Tibial artery (tissue), 4 donors: ENCODE data around the gene THEM5.
A peak's percentile ranks its signal among the peaks of the same experiment; 100 is the strongest.
"Not testable (repeated sequence)": the region's sequence is repeated elsewhere in the genome, so short reads cannot be mapped to it uniquely, and the experiment has no call there.

Source experiments
- DNase-seq, 2 donors: peaks; one replicate each; pipeline ENCODE4 v3.0.0-alpha.2; 2019
- H3K27ac ChIP-seq, 2 donors: fragments of 200-600 bp; sonication (generic) in 1 of 2; 1 replicate in 1 of 2; 2 replicates in 1 of 2; pipeline ENCODE4 v1.5.1; 2018 to 2019; ENCODE audit warnings: mild to moderate bottlenecking in 1 of 2
- H3K27me3 ChIP-seq, 2 donors: fragments of 200-600 bp; sonication (generic) in 1 of 2; one replicate each; pipeline versions ENCODE4 v1.5.1 to v1.6.0; 2016 to 2019
- H3K36me3 ChIP-seq, 3 donors: fragments of 200-600 bp; sonication (generic) in 2 of 3; one replicate each; pipeline ENCODE4 v1.5.1; 2016 to 2019; ENCODE audit warnings: mild to moderate bottlenecking in 2 of 3
- H3K4me1 ChIP-seq, 4 donors: fragments of 200-600 bp; sonication (generic) in 2 of 4; 1 replicate in 3 of 4; 2 replicates in 1 of 4; pipeline ENCODE4 v1.5.1; 2016 to 2019
- H3K4me3 ChIP-seq, 2 donors: fragments of 200-600 bp; sonication (generic) in 1 of 2; 1 replicate in 1 of 2; 2 replicates in 1 of 2; pipeline ENCODE4 v1.5.1; 2018 to 2019; ENCODE audit warnings: mild to moderate bottlenecking in 2 of 2
- H3K9me3 ChIP-seq, 3 donors: fragments of 200-600 bp; sonication (generic) in 1 of 3; one replicate each; pipeline ENCODE4 v1.5.1; 2016 to 2019
- CTCF ChIP-seq, 2 experiments: fragments of 200-600 bp in 1 of 2; fragments of 450-650 bp in 1 of 2; IDR thresholded peaks; one replicate each; pipeline ENCODE4 v1.5.1; 2017 to 2019; ENCODE audit warnings: antibody characterized with exemption in 2 of 2, mild to moderate bottlenecking in 1 of 2, moderate library complexity in 1 of 2
- intact Hi-C: fragments of 100-400 bp; cut with DNase I; formaldehyde crosslinking; loops from one replicate; pipeline ENCODE4 v1.15.0; 2023; ENCODE audit warnings: low total_unique reads

THEM5 gene

GRCh38 chr1:151892190-151892589, 38.7 kb upstream of the THEM5 start:
- H3K36me3 ChIP-seq, result peaks cover 38 to 71% (median 41%) of the 10 kb centered on the region in 3 donors
- intact Hi-C loops, result no loop called here
- no peak for DNase-seq
- no peak for TF ChIP-seq CTCF (IDR thresholded peaks at IDR 0.05)
- H3K4me3 ChIP-seq, result no peak overlapping the region
- H3K27ac ChIP-seq, result no peak overlapping the region
- H3K9me3 ChIP-seq, result no peaks in the 10 kb centered on the region
- H3K4me1 ChIP-seq, result no peaks in the 10 kb centered on the region
- H3K27me3 ChIP-seq, result no peaks in the 10 kb centered on the region

GRCh38 chr1:151891512-151891911, 38.0 kb upstream of the THEM5 start:
- H3K4me3 ChIP-seq, result no peak overlapping the region
- DNase-seq, result no peak
- no peaks in the 10 kb centered on the region for H3K27me3 ChIP-seq
- no peak overlapping the region for H3K27ac ChIP-seq
- TF ChIP-seq CTCF (IDR thresholded peaks at IDR 0.05), result no peak
- no peaks in the 10 kb centered on the region for H3K4me1 ChIP-seq
- intact Hi-C loops, result no loop called here
- no peaks in the 10 kb centered on the region for H3K9me3 ChIP-seq
- H3K36me3 ChIP-seq, result peaks cover 38 to 77% (median 48%) of the 10 kb centered on the region in 3 donors

- Histone ChIP-seq H3K27ac (no peak overlapping the region), H3K36me3 (peaks cover 29 to 80% (median 42%) of the 10 kb centered on the region in 3 donors), H3K9me3 (no peaks in the 10 kb centered on the region), H3K27me3 (no peaks in the 10 kb centered on the region), H3K4me3 (no peak overlapping the region), H3K4me1 (no peaks in the 10 kb centered on the region)
- DNase-seq, result no peak
- intact Hi-C loops, result no loop called here
- peak in 1 of 2 experiments; percentile 15 for TF ChIP-seq CTCF (IDR thresholded peaks at IDR 0.05)
Observed at GRCh38 chr1:151888972-151889570, 35.6 kb upstream of the THEM5 start.

GRCh38 chr1:151887028-151887427, 33.5 kb upstream of the THEM5 start:
- Histone ChIP-seq H3K27ac (no peak overlapping the region), H3K36me3 (peaks cover 15 to 59% (median 25%) of the 10 kb centered on the region in 3 donors), H3K27me3 (no peaks in the 10 kb centered on the region), H3K4me3 (no peak overlapping the region), H3K9me3 (no peaks in the 10 kb centered on the region), H3K4me1 (no peaks in the 10 kb centered on the region)
- DNase-seq, result no peak
- no peak for TF ChIP-seq CTCF (IDR thresholded peaks at IDR 0.05)
- intact Hi-C loops, result no loop called here

- intact Hi-C loops, result no loop called here
- Histone ChIP-seq H3K9me3 (no peaks in the 10 kb centered on the region), H3K27me3 (no peaks in the 10 kb centered on the region), H3K4me3 (no peak overlapping the region), H3K36me3 (peaks cover 13 to 47% (median 25%) of the 10 kb centered on the region in 3 donors), H3K4me1 (no peaks in the 10 kb centered on the region), H3K27ac (no peak overlapping the region)
- no peak for DNase-seq
- TF ChIP-seq CTCF (IDR thresholded peaks at IDR 0.05), result no peak
Observed at GRCh38 chr1:151885479-151885878, 32.0 kb upstream of the THEM5 start.

- peaks cover 17 to 41% (median 25%) of the 10 kb centered on the region in 3 donors for H3K36me3 ChIP-seq
- intact Hi-C loops, H3K27ac ChIP-seq, H3K9me3 ChIP-seq, H3K4me1 ChIP-seq, H3K27me3 ChIP-seq, H3K4me3 ChIP-seq, DNase-seq: not testable (repeated sequence)
Observed at GRCh38 chr1:151884879-151885278, 31.4 kb upstream of the THEM5 start.

- DNase-seq, intact Hi-C loops, H3K27ac ChIP-seq, H3K27me3 ChIP-seq, H3K4me3 ChIP-seq, H3K4me1 ChIP-seq, H3K9me3 ChIP-seq: not testable (repeated sequence)
- H3K36me3 ChIP-seq, result peaks cover 17 to 39% (median 25%) of the 10 kb centered on the region in 3 donors
Observed at GRCh38 chr1:151884445-151884844, 30.9 kb upstream of the THEM5 start.

- DNase-seq, H3K27ac ChIP-seq, H3K9me3 ChIP-seq, H3K4me1 ChIP-seq, H3K4me3 ChIP-seq, H3K27me3 ChIP-seq, intact Hi-C loops: not testable (repeated sequence)
- peaks cover 17 to 34% (median 22%) of the 10 kb centered on the region in 3 donors for H3K36me3 ChIP-seq
Observed at GRCh38 chr1:151883898-151884297, 30.4 kb upstream of the THEM5 start.

- intact Hi-C loops, H3K4me3 ChIP-seq, DNase-seq, H3K27me3 ChIP-seq, H3K4me1 ChIP-seq, H3K27ac ChIP-seq, H3K9me3 ChIP-seq: not testable (repeated sequence)
- peaks cover 9 to 24% (median 12%) of the 10 kb centered on the region in 3 donors for H3K36me3 ChIP-seq
Observed at GRCh38 chr1:151882918-151883317, 29.4 kb upstream of the THEM5 start.
